ENCODE data around the gene KLRC4.

GRCh38 chr12:10363658-10363913, 46.0 kb downstream of the KLRC4 start:
- TF ChIP-seq POLR2AphosphoS5 (IDR thresholded peaks at IDR 0.05; ENCODE audit: borderline replicate concordance, low read depth, low read length) (no peak), EZH2 (IDR thresholded peaks at IDR 0.05) (no peak), FOXP2 (optimal IDR thresholded peaks at IDR 0.05; ENCODE audit: control extremely low read depth, extremely low read length, insufficient read depth) (no peak)

Data from SK-N-MC (cell line).